HG03460 (cell line): ENCODE data around the gene UBN2.

Experiments
- ATAC-seq: cut with Tn5 transposase; IDR thresholded peaks from one replicate; pipeline ENCODE4 v1.9.1; 2021; ENCODE audit not compliant: unreplicated experiment

Gene UBN2

DNA sequence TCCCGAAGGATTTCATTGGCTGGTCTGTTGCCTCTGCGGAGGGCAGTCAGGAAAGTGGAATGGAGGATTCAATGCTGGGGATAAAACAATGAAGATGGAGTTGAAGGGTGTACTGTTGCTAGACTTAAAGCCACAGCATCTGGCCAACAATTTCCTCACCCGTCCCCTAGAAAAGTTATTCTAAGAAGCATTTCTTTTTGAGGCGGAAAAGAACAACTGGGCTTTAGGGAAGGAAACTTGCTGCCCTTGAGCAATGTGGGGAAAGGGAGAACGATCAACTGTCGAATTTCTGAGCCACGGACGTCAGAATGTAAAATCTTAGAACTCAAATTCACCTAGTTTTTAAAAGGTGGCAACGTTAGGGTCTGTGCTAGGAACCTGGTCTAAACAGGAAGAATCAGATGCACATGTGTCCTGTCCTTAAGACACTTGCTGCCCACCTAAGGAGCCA lies 110.8 kb downstream of the UBN2 start:
- ATAC-seq = no peak

DNA sequence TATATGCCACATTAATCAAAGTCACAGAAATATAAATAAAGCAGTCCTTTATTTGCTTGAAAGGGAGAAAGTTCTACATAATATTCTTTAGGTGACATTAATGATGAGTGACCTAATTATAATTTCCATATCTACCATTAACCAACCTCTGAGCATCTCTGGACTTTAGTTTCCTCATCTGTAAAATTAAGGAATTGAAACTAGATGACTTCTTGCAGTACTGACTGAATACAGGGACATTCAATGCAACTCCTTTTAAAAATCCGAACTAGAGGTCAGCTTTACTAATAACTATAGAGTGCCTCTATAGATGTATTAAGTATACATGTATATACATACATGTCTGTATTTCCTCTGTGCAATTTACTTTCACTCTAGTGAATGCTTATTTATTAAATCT lies 114.0 kb downstream of the UBN2 start:
- no peak for ATAC-seq

DNA sequence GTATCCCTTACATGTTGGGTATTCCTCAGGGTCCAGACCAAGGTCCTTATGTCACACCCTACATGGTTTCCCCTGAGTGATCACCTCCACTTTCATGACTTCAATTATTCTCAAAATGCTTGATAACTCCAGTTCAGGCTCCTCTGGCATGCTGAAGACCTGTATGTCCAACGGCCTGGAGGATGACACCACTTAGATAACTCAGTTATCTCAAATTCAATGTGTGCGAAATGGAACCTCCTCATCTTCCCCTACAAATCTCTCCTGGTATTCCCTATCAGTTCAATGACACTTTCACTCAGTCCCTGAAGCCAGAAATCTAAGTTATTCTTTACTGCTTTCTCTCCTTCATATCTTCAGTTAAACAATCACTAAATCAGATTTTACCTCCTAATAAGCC lies 120.0 kb downstream of the UBN2 start:
- ATAC-seq = no peak

DNA sequence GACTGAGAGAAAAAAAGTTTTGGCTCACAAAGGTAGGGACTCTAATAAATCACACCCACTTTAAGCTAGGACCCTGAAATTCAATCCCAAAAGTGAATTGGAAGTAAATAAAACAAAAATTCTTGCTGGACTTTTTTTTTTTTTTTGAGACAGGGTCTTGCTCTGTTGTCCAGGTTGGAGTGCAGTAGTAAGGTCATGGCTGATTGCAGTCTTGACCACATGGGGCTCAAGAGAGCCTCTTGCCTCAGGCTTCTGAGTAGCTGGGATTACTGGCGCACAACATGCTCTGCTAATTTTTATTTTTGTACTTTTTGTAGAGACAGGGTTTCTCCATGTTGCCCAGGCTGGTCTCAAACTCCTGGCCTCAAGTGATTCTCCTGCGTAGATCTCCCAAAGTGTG lies 123.7 kb downstream of the UBN2 start:
- ATAC-seq = no peak

DNA sequence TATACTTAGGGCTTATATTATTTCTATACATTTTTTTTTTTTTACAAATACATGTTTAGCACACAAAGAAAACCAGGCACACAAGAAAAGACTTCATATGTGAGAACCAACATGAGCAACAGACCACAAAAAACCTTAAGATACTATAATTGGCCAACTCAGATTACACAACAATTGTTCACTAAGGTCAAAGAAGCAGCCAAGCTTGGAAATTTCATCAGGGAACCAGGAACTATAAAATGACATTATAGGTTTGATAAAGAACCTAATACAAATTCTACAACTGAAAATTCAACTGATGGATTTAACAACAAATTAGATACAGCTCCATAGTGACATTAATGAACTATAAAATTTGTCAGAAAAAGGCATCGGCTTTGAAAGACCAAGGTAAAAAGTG lies 124.3 kb downstream of the UBN2 start:
- no peak for ATAC-seq
